Retinal pigment epithelial cell (primary cell): ENCODE measurements around the gene OPALIN.

Experiments used
- DNase-seq: peaks from one replicate; pipeline ENCODE4 v3.0.0-alpha.2; 2010; ENCODE audit warnings: low read depth
- H3K4me3 ChIP-seq: 2 replicates; pipeline ENCODE4 v1.5.1; 2011; ENCODE audit warnings: mild to moderate bottlenecking, low read length, control low read depth, moderate library complexity
- TF ChIP-seq, protein P1 (sequence below): conservative IDR thresholded peaks from 2 replicates; pipeline ENCODE4 v1.5.1; 2011; ENCODE audit warnings: low read depth, low read length, control low read depth, inconsistent platforms

OPALIN gene, protein sequence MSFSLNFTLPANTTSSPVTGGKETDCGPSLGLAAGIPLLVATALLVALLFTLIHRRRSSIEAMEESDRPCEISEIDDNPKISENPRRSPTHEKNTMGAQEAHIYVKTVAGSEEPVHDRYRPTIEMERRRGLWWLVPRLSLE

DNA sequence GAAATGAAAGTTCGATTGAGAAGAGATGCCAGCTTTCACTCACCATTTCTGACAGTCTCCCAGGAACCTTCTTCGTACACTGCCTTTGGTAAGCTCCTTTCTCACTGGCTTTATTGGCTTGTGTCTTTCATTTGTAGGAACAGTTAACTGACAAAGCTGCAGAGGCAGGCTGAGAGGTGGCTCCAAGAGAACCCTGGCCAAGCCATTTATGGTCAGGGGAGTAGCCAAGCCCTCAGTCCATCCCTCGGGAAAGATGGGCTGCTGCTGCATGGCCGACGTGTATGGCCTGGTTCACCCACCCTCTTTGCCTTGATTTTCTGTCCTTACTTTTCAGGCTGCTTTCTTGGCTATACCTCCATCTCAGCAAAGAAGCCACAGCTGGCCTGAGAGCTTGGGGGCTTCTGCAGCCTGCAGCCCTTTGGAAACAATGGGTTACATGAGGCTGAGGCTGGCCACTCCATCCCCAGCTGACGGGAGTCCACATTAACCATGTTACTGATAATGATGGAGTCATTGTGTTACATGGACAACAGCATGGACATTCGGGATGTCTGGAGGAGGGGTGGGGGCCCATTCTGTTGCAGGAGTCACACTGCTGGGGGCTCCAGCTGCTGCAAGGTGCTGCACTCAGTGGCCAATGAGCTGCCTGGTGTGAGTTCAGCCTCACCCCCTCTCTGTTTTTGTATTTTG lies at the start of gene OPALIN:
OPALIN (minus strand) TSS at position 152 of the 690 bp plus-strand sequence; CDS start at position 46, 106 bp downstream.
- no peak for DNase-seq
- TF ChIP-seq, protein P1, sequence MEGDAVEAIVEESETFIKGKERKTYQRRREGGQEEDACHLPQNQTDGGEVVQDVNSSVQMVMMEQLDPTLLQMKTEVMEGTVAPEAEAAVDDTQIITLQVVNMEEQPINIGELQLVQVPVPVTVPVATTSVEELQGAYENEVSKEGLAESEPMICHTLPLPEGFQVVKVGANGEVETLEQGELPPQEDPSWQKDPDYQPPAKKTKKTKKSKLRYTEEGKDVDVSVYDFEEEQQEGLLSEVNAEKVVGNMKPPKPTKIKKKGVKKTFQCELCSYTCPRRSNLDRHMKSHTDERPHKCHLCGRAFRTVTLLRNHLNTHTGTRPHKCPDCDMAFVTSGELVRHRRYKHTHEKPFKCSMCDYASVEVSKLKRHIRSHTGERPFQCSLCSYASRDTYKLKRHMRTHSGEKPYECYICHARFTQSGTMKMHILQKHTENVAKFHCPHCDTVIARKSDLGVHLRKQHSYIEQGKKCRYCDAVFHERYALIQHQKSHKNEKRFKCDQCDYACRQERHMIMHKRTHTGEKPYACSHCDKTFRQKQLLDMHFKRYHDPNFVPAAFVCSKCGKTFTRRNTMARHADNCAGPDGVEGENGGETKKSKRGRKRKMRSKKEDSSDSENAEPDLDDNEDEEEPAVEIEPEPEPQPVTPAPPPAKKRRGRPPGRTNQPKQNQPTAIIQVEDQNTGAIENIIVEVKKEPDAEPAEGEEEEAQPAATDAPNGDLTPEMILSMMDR = no peak
- no peak within 1 kb of the TSS for H3K4me3 ChIP-seq

DNA sequence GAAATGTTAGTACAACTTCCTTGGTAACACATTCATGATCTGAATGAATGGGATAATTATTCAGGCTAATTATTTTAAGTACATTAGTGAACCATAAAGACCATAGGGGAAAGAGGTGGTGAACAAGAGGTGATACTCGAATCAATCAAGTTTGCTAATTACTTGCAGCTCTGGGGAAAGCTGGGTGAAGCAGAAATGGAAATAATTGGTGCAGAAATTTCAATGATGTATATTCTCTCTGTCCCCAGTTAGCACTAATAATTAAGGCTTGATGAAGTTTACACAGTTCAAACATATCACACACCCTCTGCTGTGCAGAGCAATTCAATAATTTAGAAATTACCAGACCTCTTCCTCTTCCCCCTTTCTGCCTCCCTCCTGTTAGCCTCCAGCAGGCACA lies 49.4 kb upstream of the OPALIN start:
- H3K4me3 ChIP-seq = no peak overlapping the region
- TF ChIP-seq, protein P1 = no peak
- DNase-seq = no peak

DNA sequence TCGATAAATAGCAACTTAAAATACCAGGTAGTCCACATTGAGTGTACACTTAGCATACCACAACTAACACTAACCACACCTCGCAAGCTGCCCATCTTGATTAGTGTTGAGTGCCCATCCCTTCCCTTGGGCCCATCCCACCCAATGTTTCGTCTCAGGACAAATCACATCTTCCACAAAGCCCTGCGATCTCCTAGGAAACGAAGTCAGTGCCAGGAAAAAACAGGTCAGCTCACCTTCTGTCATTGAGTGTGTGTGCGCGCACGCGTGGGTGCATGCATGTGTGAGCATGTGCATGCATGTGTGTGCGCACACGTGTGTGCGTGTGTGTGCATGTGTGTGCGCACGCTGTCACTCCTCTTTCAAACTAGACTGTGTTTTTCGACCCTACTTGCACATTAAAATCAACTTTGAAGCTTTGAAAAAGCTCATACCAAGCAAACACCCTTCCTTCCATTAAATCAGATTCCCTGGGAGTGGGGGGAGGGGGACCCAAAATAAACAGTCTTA lies 48.8 kb upstream of the OPALIN start:
- DNase-seq = no peak
- H3K4me3 ChIP-seq = no peak overlapping the region
- TF ChIP-seq, protein P1 = no peak

DNA sequence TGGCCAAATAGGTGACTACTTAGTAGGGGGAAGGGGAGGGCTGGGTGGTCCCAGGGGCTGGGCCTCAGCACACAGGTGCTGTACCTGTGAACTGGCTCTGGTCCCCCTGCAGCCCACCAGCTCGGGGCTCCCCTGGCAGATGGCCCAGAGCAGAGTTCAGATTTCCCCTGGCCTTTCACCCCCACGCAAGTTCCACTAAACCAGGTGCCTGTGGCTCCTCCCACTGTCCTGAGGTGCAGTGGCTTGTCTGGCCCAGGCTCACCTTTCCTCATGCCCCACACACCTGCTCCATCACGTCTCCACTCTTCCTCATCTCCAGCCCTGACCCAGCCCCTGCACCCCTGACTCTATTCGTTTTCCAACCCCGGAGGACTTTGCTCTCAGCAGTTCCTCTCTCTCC lies 47.3 kb upstream of the OPALIN start:
- no peak overlapping the region for H3K4me3 ChIP-seq
- TF ChIP-seq, protein P1 = no peak
- no peak for DNase-seq

DNA sequence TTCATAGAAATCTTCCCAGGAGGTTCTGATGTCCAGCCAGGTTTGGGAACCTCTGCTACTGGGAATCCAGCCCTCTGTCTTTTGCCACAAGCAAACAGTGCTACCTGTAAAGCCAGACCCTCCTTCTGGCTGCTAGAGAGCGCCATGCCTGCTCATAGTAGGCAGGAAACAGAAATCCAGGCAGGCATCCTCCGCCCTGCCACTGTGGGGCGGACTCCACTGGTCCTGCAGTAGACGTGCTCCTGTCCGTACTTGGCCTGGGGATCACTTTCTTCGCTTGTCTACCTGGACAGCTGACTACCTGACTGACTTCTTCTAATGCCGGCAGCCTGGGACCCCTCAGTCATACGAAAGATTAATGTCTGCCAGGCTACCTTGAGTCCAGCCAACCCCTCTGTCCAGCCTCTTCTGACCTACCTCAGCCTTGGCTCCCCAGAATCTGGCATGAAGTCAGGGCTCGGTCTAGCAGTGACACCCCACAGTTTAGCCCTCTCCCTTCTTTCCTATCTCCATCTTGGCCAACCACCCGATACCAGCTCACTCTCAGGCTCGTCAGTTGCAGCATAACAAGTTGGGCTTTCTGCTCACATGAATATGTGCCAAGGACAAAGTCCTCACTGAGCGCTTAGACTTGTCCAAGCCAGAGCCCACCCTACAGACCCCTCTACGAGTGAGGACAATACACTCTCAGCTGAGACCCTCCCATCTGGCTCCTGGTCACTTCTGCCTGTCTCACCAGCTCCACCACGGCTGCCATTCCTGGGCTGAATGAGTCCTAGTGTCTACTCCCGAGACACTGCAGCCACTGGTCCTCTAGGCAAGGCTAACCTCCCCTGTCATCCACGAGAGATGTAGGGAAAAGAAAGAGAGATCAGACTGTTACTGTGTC lies 43.9 kb upstream of the OPALIN start:
- H3K4me3 ChIP-seq = no peak overlapping the region
- TF ChIP-seq, protein P1 = no peak
- no peak for DNase-seq

DNA sequence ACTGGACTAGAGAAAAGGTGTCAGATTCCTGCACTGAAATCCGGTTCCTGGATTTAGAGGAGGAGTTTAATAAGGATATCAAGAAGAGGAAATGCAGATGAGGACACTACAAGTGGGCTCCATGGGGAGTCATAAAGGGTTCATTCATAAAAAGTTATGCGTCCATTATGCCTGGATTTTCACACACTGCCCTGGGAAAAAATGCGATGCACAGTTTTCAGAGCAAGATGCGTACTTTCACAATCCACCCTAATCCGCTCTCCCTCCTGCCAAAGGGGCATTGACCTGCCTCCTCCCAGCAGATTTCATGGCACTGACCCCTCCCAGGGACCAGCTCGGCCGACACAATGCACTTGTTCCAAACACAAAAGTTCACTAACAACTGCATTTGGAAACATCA lies 42.2 kb upstream of the OPALIN start:
- H3K4me3 ChIP-seq = no peak overlapping the region
- TF ChIP-seq, protein P1 = no peak
- no peak for DNase-seq
